HG02938 (cell line): ENCODE results near the gene CAMK2A.

Experiments
- ATAC-seq: cut with Tn5 transposase; IDR thresholded peaks from one replicate; pipeline ENCODE4 v1.9.1; 2021; ENCODE audit warnings: mild to moderate bottlenecking, moderate library complexity; ENCODE audit not compliant: unreplicated experiment

Gene CAMK2A

DNA sequence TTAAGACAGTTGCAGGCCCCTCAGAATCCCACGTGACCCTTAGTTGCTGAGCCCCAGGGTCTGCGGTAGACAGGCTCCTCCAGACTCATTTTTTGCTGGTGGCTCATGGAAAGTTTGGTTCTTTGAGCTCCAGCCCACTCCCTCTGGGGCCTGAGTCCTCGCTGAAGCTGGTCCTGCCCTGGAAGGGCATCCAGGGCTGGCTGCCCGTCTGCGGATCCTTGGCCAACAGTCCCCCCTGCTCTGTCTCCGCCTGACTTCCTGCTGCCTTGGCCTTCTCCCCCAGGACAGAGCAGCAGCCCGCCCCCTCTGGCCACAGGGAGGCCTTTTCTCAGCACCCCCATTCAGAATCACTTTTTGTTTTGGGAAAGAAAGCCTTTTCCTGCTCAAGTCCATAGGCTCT, 75.3 kb downstream of the CAMK2A start:
- no peak for ATAC-seq

DNA sequence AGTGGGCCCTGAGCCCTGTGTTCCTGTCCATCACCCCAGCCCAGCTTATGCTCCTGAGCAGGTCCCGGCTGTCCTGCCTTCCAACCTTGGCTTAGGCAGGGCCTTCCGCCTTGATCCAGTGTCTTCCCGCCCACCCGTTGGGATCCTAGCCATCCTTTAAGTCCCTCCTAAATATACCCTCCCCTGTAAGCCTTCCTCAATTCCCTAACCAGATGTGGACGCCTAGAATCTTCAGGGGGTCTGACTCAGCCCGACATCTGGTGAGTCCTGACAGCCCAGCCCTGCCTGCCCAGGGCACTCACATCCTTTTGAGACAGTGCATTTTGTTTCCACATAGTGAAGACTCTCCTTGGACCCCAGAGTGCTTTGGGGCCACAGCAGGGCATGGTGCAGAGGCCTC, 76.0 kb downstream of the CAMK2A start:
- no peak for ATAC-seq

DNA sequence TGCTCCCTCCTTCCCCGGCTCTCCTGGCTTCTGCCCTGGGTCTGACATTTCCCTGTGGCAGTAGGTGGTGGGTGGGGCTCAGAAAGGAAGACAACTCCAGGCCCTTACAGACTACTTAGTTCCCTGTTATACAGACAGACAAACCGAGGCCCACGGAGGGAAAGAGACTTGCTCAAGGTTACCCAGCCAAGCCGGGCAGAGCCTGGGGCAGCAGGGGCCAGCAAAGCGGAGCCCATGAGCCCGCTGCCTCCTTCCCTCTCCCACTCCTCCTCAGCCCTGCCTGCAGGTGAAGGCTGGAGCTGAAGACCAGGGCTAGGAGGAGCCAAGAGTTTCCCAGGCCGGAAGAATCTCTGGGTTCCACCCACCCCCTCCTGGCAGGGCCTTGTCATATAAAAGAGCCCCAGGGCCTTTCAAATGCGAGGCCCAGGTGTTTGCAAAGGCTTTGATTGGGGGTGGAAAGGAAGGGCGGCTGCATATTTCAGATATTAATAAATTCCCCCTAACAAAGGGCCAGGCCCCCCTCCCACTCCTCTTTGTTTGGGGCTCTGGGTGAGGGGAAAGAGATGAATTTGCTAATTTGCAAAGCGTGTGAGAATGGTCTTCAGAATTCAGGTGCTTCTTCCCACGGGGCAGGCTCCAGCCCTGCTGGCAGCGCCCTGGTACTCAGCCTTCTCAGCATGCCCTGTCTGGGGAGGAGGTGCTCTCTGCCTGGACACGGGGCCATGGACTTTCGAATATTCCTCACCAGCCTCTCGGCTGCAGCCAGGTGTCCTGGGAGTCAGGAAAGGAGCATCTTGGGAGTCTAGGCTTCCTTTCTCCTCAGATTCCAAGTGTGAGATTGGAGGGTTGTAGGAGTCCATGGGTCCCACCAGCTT, 78.2 kb downstream of the CAMK2A start:
- no peak for ATAC-seq

DNA sequence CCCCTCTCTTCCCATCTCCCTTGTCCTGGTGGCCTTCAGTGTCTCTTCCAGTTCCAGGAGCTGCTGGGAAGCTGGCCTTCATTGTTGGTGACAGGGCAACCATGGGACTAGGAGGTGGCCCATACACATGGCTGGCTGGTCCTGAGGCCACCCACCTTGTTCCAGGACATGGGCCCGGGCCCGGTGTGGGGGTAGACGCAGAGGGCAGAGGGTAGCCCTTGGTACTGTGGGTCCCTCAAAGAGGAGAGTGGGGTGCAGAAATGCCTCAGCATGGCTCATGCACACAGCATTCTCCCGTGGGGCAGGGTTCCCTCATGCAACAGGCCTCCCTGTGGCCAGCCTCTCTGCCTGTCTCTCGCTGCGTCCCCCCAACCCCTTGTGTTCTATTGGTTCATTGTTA, 78.9 kb downstream of the CAMK2A start:
- no peak for ATAC-seq

DNA sequence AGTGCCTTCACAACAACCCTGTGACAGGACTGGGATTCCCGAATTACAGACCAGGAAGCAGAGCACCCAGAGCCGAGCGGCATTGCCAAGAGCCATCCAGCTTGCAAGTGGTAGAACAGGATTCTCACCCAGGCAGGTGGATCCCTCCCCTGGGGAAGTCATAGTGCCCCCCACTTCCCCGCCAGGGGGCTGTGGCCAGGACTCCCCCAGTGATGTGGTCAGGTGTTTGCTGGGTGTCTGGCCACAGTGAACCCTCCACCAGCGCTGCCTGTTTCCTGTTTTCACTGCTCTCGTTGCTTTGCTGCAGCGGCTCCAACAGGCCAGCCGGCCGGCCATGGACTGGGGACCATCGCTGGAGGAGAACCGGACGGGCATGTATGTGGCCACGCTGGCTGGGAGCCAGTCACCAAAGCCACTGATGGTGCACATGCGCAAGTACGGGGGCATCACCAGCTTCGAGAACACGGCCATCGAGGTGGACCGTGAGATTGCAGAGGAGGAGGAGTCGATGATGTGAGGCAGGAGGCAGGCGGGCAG, 80.4 kb downstream of the CAMK2A start:
- ATAC-seq, result no peak

DNA sequence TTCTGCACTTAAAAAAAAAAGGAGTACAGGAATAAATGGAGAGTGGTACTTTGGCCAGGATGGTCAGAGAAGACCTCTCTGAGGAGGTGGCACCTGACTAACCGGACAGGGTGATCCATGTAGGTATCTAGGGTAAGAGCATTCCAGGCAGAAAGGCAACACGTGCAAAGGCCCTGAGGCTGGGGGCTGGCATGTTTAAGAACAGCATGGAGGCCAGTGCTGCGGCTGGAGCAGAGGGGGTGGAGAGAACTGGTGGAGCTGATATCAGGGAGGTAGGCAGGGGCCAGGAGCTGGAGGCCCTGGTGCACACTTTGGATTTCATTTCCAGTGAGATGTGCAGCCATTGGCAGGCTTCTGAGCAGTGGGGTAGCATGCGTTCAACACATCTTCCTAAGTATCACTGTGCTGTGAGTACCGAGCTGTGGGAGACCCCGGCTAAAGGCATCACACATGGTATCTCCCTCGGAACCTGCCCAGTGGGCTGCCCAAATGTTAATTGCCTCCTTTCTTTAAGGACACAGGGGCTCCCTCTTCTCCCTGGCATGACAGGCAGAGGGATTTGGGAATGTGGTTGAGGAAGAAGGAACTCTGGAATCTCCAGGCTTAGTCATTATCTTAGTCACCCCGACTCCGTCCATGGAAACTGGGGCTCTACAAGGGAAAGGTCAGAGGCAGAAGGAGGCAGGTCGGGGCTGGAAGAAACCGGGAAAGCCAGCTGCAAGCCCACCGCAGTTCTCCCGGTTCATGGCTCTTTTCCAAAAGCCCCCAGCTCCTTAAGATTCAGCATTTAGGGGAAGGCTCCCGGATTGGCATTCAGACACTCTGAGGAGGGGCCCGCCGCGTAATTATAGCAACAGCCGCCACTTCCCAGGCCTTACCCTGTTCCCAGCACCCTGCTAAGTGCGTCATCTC, 81.1 kb downstream of the CAMK2A start:
- no peak for ATAC-seq

DNA sequence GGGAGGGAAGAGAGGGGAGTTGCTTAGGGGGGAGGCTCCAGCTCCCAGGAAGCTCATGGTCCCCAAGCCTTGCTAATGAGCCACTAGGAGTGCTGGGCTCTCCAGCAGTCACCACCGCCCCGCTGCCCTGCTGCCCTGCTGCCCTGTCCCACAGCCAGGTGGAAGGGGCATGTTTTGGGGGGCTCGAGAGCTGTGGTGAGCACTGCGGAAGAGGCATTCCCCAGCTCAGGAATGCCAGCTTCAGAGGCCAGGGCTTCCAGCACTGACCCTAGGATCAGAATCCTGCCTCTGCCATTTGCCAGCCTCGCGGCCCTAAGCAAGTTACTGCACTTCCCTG, 82.8 kb downstream of the CAMK2A start:
- ATAC-seq, result no peak

DNA sequence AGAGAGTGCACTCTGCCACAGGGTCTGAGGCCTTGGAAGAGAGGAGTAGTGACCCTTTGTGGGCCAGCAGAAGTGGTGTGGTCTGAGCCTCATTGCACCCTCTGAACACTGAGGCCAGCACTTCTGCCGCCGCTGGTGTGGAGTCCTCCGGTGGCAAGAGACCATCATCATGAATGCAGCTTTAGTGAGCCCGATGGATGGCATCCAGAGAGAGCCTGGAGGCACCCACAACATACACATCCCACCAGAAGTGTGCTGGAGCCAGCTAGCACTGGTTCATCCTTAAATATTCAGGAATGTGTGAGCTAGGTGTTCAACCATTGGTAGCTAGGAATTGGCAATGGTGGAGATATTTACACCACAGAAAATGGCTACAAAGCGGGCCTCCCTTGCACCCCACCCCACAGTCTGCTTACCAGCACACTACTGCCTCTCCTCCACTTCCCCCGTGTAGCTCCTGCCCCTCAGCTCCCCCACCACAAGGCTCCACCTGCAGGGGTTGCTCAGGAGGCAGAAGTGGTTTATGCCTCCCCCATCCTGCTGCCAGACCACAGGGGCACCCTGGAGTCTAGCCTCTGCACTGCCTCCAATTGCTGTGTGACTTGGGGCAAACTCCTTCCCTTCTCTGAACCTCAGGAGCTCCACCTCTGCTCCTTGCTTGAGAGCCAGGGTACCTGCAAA, 83.3 kb downstream of the CAMK2A start:
- ATAC-seq, result no peak

DNA sequence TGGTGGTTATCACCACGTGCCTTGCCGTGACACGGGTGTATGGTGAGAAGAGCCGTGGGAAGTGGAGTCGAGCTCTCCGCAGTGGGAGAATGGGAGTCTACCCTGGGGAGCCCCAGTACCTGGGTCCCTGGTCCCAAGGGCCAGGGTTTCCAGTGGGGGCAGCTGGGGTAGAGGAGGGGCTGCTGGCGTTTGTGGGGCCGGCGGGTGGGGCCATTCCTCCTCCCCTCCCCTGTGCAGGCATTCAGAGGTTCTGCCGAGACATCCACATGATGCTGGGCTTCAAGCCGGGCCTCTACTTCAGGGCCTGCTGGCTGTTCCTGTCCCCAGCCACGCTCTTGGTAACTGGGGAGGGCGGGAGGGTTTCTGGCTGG, 85.0 kb downstream of the CAMK2A start:
- ATAC-seq, result no peak

DNA sequence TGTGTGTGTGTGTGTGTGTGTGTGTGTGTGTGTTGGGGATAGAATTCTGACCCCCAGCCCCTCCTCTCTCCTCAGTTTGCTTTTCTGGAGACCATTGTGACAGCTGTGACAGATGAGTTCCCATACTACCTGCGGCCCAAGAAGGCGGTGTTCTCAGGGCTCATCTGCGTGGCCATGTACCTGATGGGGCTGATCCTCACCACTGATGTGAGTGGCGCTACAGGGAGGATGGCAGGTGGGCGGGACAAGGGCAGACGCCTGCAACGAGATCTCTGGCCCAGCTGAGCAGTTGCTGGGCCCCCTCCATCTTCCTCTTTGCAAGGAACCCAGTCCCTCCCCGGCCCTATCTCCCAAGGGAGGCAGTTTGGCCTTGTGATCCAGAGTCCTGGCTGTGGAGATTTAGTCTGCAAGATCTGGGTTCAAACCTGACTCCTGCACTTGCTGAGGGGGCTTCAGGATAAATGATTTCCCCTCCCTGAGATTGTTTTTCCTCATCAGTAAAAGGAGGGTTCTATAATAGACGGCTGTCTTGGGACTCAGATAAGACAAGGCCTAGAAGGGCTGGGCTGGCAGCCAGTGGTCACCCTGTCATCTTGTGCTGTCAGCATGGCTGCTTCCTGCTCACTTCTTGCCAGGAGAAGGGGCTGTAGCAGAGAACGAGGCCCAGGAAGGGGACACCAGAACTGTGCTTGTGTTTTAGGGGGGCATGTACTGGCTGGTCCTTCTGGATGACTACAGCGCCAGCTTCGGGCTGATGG, 85.6 kb downstream of the CAMK2A start:
- no peak for ATAC-seq

DNA sequence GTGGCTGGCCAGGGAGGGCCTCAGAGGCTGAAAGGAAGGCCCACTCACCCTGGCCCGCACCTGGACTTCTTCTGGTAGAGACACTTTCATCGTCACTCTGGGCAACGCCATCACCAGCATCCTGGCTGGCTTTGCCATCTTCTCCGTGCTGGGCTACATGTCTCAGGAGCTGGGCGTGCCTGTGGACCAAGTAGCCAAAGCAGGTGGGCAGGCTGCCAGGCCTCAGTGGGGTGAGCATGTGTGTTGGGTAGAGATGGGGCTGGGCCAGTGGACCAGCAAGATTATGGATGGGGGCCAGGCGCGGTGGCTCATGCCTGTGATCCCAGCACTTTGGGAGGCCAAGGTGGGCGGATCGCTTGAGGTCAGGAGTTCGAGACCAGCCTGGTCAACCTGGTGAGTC, 87.1 kb downstream of the CAMK2A start:
- no peak for ATAC-seq

DNA sequence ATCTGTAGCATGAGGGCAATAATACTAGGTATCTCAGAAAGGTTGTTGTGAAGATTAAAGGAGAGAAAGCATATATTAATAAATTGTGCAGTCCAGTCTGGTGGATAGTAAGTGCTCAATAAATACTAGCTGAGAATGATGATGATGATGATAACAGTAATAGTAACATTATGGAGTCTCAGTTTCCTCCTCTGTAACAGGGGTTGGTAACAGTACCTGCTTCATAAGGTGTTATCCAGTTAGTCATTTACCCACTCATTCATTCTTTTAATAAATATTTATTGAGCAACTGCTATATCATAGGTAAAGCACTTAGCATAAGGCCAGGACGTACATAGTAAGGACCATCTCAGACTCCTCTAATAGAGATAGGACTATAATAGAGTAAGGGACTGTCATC, 92.1 kb downstream of the CAMK2A start:
- ATAC-seq, result no peak

DNA sequence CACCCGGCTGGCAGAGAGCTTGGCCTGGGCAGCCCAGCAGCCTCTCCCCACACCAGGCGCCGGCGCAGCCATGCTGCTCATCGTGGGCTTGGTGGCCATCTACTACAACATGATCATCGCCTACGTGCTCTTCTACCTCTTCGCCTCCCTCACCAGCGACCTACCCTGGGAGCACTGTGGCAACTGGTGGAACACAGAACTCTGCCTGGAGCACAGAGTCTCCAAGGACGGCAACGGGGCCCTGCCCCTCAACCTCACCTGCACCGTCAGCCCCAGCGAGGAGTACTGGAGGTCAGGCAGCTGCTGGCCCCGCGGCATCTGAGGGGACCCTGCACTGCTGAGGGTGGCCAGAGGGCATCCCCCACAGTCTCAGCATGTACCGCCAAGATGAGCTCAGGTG, 92.6 kb downstream of the CAMK2A start:
- no peak for ATAC-seq

DNA sequence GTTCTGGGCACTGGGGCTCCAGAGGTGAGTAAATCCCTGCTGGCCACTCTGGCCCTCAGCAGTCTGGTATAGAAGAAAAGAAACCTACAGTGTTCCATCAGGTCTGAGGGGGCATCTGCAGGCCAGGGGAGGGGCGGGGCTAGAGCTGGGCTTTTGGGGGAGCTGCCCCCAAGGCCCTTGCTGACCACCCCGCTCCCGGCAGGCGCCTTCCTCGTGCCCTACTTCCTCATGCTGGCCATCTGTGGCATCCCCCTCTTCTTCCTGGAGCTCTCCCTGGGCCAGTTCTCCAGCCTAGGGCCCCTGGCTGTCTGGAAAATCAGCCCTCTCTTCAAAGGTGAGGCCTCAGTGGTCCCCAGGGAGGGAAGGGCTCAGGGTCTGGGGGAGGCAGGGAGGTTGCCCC, 93.1 kb downstream of the CAMK2A start:
- no peak for ATAC-seq

DNA sequence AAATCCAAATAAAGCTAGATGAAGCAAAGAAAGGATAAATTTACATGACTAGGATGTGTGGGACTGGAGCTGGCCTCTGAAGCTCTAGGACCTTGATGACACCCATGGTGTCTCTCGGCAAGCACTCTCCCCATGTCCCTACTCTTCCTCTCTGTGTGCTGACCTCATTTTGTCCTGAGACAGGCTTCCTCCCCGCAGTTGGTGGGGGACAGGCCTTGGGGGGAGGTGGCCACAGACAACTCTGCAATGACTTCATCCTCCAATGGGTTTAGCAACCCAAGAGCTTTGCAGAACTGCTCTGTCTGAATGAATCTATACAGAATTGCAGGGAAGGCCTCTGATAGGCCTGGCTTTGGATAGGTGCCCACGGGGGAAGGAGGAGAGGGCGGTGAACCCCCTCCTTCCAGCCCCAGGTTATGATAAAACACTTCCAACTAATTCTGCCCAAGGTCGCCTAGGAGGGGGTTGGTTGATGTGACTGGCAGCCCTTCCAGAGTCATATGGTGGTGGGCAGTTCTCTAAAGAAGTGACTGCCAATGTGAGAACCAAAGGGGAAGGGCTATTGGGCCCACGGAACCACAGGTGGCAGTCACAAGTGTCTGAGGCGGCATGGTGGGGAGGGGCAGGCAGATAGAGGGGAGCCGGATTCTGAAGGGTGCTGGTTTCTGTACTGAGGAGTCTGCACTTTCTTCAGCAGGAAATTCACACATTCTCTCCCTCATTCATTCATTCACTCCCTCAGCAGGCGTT, 93.7 kb downstream of the CAMK2A start:
- ATAC-seq, result no peak

DNA sequence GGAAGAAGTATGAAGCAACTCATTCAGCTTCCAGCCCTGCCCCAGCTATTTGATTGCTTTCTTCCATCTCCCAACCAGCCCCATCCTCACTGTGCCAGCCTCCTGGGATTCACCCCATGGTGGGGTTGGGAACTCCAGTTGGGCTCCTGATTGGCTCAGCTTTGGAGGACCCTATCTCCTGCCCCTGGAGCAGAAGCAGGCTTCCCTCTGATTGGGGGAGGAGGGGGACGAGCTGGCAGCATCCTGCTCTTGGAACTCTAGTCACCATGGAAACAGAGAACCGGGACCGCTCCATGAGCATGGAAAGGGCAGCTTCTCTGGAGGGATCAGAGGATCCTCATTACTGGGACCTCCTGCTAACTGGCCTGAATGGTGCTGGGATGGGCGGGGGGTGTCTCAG, 97.1 kb downstream of the CAMK2A start:
- ATAC-seq, result no peak

DNA sequence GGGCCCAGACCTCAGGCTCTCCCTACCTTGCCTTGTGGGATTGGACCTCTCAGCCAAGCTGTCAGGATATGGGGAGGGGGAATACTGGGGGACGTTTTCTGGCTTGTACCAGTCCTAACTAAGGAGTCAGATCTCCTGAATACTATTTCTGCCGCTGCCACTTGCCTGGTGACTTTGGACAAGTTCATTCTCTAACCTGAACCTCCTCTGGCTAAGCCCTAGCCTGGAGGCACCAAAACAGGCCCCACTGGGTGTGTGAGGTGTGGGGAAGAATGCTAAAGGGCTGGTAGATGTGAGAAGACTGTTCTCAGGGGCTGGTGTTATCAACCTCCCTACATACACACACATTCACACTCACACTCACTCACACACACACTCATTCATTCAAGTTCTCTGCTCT, 98.6 kb downstream of the CAMK2A start:
- no peak for ATAC-seq

DNA sequence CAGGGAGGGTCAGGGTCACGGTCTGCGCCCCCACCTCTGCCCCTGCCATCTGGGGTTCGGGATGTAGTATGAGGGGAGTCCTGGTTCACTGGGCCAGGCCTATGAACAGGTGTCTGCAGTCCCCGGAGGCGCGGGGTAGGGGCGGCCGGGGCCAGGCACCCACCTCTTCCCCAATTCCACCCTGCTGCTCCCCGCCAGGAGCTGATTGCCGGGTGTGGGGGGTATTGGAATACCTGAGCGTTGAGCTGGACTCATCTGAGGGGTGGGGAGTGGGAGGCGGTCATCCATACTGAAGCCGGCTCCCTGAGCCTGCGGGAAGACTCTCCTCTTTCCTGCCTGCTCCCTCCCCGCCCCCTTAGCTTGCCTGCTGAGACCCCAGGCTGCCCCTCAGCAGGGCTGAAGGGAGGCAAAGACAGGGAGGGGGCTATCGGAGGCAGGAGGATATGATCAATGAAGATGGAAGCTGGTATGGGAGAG, 99.0 kb downstream of the CAMK2A start:
- no peak for ATAC-seq

DNA sequence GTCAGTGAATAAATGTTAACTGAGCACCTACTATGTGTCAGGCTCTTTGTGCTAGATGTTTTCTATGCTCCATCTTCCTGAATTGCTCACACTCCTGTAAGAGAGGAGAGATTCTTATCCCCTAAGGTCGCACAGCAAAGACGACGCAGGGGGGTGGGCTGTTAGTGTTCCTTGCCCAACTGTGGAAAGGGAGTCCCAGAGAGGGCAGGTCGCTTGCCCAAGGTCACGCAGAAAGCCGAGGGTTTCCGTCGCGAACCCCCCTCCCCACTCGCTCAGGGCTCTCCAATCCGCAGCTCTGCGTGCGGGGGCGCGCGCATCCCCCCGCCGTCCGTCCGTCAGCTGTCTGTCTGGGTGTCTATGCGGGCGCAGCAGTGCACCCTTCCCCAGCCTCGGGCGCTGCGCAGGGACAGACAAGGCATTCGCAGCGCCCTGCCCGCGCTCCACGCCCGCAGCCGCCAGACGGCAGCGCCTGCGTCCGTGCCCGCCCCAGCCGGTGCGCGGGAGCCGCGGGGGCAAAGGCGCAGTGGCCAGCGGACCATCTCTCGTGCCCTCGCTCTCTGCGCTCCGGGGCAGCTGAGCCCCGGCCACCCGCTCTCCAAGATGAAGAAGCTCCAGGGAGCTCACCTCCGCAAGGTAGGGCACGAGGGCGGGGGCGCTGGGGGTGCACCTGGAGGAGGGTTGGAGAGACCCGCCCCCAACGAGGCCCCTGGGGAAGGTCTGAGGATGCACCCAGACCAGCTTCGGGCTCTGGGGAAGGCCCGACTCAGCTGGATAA, 99.7 kb downstream of the CAMK2A start, which contains the start of gene SLC6A7:
TSS of gene SLC6A7 (plus strand) at position 335 of the 775 bp plus-strand sequence. CDS start at position 601, 266 bp downstream.
- no peak for ATAC-seq
